OCI-LY7 (cell line): ENCODE results near the gene TDRD12.

Source experiments
- CTCF ChIP-seq: fragments of 200-600 bp; sonication (generic); conservative IDR thresholded peaks from 2 replicates; pipeline ENCODE4 v1.5.1; 2014; ENCODE audit warnings: mild to moderate bottlenecking, antibody characterized with exemption, low read length, moderate library complexity, mixed read lengths
- EZH2phosphoT487 ChIP-seq: fragments of 200-600 bp; sonication (generic); IDR thresholded peaks from 2 replicates; pipeline ENCODE4 v1.6.1; 2018; ENCODE audit warnings: low read depth, borderline replicate concordance, mild to moderate bottlenecking, mixed run types, antibody characterized with exemption, low read length, moderate library complexity, mixed read lengths

- no peak for TF ChIP-seq CTCF
- no peak for TF ChIP-seq EZH2phosphoT487
Measured at GRCh38 chr19:32808236-32808635, 88.7 kb downstream of the TDRD12 start.
